ENCODE results near the gene ASPDH.

The ASPDH gene

GRCh38 chr19:50514346-50515167 lies 844 bp upstream of the ASPDH start:
- no peak for DNase-seq (ENCODE audit: low read depth in 2 of 2)

DNA sequence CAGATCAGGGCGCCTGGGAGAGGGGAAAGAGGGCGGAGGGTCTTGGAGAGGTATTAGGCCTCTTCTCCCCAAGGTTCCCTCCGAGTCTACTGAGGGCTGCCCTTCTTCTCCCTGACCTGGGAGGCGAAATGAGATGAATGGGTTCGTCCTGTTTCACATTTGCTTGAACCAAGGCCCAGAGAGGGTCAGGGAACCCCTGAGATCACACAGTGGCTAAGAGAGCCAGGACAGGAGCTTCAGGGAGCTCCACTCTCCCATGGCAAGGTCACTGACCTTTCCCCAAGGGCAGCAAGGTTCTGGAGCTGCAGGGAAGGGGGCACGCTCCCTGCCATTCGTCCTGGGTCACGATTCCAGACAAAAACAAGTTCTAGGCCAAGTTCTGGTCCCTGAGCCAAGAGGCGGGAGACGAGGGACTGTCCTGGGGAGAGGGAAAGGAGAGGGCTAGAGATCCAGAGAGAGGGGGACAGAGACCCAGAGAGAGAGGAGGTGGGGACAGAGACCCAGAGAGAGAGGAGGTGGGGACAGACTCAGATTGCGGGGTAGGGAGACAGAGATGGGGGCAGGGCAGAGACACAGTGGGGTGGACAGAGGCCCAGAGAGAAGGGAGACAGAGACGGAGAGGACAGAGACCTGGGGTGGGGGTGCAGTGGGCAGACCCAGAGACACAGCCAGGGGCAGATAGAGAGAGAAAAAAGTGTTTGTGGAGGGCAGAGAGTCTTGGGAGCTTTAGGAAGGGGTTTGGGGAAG lies 541 bp downstream of the ASPDH start:
- DNase-seq (ENCODE audit: low read depth in 2 of 2) = no peak

DNA sequence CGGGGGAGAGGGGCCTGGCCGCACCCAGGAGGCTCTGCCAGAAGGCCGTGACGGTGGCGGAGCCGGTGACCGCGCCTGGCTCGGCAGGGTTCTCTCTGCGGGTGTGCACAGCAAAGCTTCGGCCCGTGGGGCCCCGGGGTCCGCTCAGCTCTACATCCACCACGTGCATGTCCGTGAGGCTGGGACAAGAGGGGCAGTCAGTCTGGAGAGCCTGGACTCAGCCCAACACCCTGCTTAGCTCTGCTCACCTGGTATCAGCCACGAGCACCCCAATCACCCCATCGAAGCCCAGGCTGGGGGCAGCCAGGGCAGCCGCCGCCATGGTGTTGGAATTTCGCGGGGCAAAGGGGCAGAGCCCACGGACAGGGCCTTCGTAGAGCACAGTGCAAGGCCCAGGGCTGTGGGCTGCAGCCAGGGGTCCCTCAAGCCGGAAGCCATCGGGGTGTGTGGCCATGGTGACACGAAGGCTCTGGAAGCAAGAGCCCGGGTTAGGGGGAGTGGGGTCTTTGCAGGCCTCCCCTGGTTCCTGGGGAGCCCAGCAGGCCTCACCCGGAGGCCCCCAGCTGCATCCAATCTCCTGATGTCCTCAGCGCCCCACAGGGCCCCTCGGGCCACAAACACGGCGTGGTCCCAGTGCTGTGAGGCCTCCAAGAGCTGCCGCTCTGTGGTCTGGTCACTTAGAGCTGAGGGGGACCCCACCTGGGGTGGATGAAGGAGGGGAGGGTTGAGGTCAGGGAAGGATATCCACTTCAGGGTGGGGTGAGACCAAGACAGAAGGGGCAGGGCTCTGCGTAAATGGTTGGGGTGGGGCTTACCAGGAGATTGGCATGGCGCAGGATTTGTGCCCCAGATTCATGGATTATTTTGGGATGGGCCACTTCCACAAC lies 1.4 kb downstream of the ASPDH start:
- no peak for DNase-seq (ENCODE audit: low read depth in 2 of 2)

GRCh38 chr19:50511069-50511822 lies 2.5 kb downstream of the ASPDH start, which contains the start of gene JOSD2:
JOSD2 (minus strand) TSS chr19:50511191; CDS start chr19:50510431, 760 bp downstream.
- peak; percentile 93 for DNase-seq (ENCODE audit: low read depth in 2 of 2)

DNA sequence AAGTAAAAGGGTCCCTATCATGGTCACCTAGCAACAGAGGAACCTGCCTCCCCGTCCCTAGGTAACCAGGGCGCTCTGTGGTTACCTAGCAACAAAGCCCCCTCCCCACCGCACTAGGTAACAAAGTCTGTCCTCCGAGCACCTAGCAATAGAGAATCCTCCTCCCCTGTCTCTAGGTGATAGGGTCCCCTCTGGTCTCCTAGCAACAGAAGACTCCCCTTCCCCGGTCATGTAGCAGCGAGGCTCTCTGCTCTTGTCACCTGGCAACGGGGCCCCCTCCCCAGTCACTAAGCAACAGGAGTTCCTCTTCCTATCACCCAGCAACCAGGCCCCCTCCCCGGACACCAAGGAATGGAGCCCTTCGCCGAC lies 3.0 kb downstream of the ASPDH start:
- no peak for DNase-seq (ENCODE audit: low read depth in 2 of 2)

DNA sequence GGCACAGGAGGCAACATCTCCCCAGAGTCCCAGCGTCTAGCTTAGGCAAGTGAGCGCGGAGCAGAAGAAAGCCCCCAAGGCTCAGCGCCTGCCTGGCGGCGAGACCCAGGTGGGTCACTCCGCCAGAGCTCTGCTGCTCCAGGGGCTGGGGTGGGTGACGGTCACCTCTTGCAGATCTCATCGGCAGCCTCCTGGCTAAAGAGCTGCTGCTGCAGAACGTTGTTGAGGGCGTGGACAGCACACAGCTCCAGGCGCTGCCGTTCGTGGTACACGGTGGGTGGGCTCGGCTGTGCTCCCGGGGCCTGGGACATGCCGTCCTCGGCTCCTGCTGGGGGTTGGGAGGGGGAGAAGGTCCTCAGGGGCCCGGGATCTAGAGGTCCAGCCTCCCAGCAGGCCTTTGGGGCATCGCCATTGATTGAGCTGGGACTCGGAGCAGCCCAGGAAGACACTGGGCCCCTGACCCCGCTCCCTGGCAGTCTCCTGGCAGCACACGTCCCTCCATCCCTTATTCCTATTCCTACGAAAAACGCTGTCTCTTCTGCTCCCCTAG lies 3.5 kb downstream of the ASPDH start:
- DNase-seq (ENCODE audit: low read depth in 2 of 2) = no peak

GRCh38 chr19:50509366-50509765 lies 4.3 kb downstream of the ASPDH start:
- DNase-seq (ENCODE audit: low read depth in 2 of 2) = no peak

GRCh38 chr19:50508843-50509190 lies 4.9 kb downstream of the ASPDH start:
- no peak for DNase-seq (ENCODE audit: low read depth in 2 of 2)

DNA sequence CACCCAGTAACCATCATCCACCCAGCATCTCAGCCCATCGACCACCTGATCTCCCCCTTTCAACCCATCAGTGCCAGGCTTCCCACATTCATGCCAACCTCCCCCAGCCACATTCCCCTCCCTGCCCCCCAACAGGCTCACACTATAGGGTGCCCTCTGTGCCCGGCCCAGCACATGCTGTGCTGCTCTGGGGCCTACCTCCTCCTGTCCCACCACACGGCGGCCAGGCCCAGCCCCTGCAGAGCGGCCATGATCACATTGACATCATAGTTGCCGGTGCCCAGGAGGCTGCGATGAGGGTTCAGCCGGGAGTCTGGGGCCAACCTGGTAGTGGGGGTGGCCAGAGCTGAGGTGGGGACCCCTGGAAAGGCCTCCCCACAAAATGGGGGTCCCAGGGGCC lies 6.3 kb downstream of the ASPDH start:
- no peak for DNase-seq (ENCODE audit: low read depth in 2 of 2)

- DNase-seq (ENCODE audit: low read depth in 2 of 2) = no peak
Observed at GRCh38 chr19:50506700-50507099, 7.0 kb downstream of the ASPDH start.

DNA sequence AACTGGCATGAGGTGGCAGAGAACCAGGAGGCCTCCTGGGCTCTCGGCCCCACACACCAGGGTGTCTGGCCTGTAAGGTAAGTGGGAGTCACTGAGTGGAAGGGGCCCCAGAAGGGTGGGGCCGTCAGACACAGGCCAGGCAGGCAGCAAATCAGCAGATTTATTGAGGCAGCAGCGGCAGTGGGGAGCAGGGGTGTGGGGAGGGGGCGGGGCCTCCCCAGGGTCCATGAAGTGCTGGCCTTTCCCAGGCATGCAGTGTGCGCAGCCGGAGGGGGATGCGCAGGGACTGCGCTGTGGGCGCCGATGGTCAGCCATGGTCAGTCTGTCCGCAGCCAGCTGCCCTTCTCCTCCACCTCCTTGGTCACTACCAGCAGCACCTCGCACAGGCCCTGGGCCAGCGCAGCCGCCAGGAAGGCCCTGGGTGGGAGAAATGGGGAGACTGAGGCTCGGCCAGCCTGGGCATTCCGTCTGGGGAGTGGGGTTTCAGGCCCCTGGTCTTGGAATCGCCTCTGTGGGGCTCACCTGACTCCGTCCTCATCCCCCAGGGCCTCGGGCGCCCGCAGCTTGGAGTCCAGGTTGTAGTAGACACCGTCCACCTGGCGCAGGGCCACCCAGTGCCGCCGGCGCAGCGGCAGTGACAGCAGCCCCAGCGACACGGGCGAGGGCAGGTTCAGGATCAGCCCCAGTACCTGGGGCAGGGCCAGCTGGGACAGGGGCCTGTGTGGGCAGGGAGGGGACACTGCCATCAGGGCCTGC lies 7.7 kb downstream of the ASPDH start:
- DNase-seq (ENCODE audit: low read depth in 2 of 2) = no peak

DNA sequence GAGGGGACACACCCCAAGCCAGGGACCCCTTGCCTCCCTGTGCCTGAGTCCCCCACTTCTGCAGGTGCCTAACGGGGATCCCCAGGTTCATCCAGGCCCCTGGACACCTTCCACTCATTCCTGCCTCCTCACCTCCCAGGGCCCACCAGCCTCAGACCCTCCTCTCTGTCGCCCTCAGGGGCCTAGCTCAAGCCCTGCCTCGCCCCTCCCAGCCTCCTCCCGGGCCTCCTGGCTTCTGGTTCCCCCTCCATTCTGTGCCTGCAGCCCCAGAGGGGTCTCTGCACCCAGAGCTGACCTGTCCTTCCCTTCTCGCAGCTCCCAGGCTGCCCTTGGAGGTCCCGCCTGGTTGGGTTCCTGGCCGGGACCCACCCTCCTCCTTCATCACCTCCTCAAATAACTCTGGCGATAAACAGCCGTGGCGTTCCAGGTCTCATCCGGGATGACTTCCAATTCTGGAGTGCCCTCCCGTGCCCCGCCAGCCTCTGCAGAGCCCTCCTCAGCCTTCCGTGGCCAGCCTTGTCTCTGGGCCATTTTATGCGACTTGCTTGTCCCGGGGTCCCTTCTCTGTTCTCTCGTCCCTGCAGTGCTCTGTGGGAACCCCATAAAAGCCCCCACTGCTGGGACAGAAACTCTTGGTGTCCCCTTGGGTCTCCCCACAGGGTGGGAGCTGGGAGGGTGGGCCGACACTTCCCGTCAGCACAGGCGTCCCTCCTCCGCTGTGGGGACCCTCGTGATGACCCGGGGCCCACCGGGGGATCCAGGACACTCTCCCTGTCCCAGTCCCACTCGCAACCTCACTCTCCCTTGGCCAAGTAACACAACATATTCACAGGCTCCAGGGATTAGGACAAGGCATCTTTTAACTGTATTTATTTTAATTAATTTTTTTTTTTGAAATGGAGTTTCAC lies 11.9 kb downstream of the ASPDH start:
- no peak for DNase-seq (ENCODE audit: low read depth in 2 of 2)

GRCh38 chr19:50501186-50501567 lies 12.5 kb downstream of the ASPDH start:
- no peak for DNase-seq (ENCODE audit: low read depth in 2 of 2)

DNA sequence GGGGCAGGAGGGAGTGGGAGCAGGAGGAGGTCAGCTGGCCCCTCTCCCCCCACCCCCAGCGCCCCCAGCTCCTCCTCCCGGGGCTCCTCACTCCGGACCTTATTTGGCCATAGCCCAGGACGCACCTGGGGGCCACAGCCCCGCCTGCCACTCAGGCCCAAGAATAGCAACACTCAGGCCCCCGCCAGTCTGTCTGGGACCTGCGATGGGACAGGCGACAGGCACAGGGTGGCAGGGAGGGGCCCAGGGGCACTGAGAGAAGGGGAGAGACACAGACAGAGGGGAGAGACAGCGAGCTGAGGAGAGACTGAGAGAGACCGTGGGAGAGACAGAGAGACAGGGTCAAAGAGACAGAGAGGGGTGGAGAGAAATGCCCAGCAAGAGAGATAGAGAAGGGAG lies 13.0 kb downstream of the ASPDH start:
- DNase-seq (ENCODE audit: low read depth in 2 of 2) = no peak

GRCh38 chr19:50500060-50500752 lies 13.5 kb downstream of the ASPDH start:
- no peak for DNase-seq (ENCODE audit: low read depth in 2 of 2)

DNA sequence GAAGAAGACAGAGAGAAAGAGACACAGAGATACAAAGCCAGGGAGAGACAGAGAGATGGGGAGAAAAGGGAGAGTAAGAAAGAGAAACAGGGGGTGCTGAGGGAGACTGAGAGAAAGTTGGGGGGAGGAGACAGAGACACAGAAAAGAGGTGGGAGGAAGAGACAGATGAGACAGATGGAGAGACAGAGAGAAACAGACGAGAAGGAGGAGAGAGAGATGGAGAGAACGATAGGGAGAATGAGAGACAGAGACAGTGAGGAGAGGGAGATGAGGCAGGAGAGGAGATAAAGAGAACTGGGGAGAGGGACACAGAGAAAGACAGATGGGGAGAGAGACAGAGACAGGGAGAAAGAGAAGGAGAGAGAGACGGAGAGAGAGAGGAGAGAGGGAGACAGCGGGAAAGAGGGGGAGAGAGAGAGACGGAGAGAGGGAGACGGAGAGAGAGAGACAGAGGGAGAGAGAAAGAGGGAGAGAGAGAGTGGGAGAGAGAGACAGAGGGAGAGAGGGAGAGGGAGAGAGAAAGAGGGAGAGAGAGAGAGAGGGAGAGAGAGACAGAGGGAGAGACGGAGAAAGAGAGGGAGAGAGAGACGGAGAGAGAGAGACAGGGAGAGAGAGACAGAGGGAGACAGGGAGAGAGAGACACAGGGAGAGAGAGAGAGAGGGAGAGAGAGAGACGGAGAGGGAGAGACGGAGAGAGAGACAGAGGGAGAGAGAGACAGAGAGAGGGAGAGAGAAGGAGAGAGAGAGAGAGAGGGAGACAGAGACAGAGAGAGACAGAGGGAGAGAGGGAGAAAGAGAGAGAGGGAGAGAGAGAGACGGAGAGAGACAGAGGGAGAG lies 15.3 kb downstream of the ASPDH start:
- no peak for DNase-seq (ENCODE audit: low read depth in 2 of 2)

- no peak for DNase-seq (ENCODE audit: low read depth in 2 of 2)
Observed at GRCh38 chr19:50497022-50497405, 16.7 kb downstream of the ASPDH start.

Data from stimulated activated CD8-positive, alpha-beta memory T cell treated with anti-CD3 and anti-CD28 coated beads, Interleukin-2, amount 100 ng/mL, for 48 hours (primary cell).